IMR-90 (cell line): ENCODE data around the gene EIF4B.

Experiments used
- BHLHE40 ChIP-seq: fragments of 150-350 bp; IDR thresholded peaks from 2 replicates; pipeline ENCODE4 v1.6.1; 2016; ENCODE audit warnings: mild to moderate bottlenecking, low read depth, low read length
- CHD1 ChIP-seq: IDR thresholded peaks from 2 replicates; pipeline ENCODE4 v1.6.1; 2012; ENCODE audit warnings: low read depth, low read length, improper control_type of control experiment
- FOS ChIP-seq: fragments of 150-350 bp; IDR thresholded peaks from 2 replicates; pipeline ENCODE4 v1.6.1; 2016; ENCODE audit warnings: low read depth, low read length
- MAFK ChIP-seq: IDR thresholded peaks from 2 replicates; pipeline ENCODE4 v1.6.1; 2012; ENCODE audit warnings: low read depth, low read length, improper control_type of control experiment
- MAZ ChIP-seq: IDR thresholded peaks from 2 replicates; pipeline ENCODE4 v1.6.1; 2012; ENCODE audit warnings: low read depth, mild to moderate bottlenecking, low read length, improper control_type of control experiment, moderate library complexity, borderline replicate concordance
- MXI1 ChIP-seq: IDR thresholded peaks from 2 replicates; pipeline ENCODE4 v1.6.1; 2012; ENCODE audit warnings: low read depth, mild to moderate bottlenecking, low read length, moderate library complexity, borderline replicate concordance
- NFE2L2 ChIP-seq: fragments of 150-350 bp; IDR thresholded peaks from 2 replicates; pipeline ENCODE4 v1.6.1; 2016; ENCODE audit warnings: low read depth, mild to moderate bottlenecking, low read length
- POLR2A ChIP-seq: IDR thresholded peaks from 2 replicates; pipeline ENCODE4 v1.6.1; 2012; ENCODE audit warnings: mild to moderate bottlenecking, low read depth, low read length
- RAD21 ChIP-seq: IDR thresholded peaks from 2 replicates; pipeline ENCODE4 v1.6.1; 2012; ENCODE audit warnings: low read length, improper control_type of control experiment
- TF ChIP-seq, protein P1 (sequence below): conservative IDR thresholded peaks from 2 replicates; pipeline ENCODE4 v1.5.1; 2012; ENCODE audit warnings: mild to moderate bottlenecking, low read depth, low read length, improper control_type of control experiment
- TF ChIP-seq, protein P2 (sequence below): fragments of 150-350 bp; IDR thresholded peaks from 2 replicates; pipeline ENCODE4 v1.6.1; 2017; ENCODE audit warnings: mild to moderate bottlenecking, antibody characterized with exemption, low read length, low read depth
- TF ChIP-seq, protein P3 (sequence below): fragments of 150-350 bp; IDR thresholded peaks from 2 replicates; pipeline ENCODE4 v1.6.1; 2016; ENCODE audit warnings: low read depth, mild to moderate bottlenecking, low read length, moderate library complexity, borderline replicate concordance

DNA sequence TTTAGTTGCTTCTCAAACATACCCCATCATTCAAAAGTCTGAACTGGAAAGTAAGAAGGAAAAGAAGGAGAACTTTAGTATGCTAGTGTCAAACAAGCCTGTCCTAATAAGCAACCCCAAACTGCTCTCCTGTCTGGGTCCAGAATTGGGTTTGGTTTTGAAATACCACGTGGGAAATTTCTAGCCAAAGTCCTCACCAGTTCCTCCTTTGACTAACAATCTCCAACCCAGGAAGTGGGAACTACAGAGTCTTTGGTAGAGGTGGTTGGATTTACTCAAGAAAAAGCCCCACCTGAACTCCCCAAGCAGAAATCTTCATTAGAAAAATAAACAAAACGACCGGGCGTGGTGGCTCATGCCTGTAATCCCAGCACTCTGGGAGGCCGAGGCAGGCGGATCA lies 17.4 kb upstream of the EIF4B start:
- TF ChIP-seq NFE2L2 (no peak), POLR2A (no peak), MAZ (no peak), MXI1 (no peak), CHD1 (no peak), FOS (no peak), RAD21 (no peak), BHLHE40 (no peak), MAFK (no peak)
- TF ChIP-seq, protein P1, sequence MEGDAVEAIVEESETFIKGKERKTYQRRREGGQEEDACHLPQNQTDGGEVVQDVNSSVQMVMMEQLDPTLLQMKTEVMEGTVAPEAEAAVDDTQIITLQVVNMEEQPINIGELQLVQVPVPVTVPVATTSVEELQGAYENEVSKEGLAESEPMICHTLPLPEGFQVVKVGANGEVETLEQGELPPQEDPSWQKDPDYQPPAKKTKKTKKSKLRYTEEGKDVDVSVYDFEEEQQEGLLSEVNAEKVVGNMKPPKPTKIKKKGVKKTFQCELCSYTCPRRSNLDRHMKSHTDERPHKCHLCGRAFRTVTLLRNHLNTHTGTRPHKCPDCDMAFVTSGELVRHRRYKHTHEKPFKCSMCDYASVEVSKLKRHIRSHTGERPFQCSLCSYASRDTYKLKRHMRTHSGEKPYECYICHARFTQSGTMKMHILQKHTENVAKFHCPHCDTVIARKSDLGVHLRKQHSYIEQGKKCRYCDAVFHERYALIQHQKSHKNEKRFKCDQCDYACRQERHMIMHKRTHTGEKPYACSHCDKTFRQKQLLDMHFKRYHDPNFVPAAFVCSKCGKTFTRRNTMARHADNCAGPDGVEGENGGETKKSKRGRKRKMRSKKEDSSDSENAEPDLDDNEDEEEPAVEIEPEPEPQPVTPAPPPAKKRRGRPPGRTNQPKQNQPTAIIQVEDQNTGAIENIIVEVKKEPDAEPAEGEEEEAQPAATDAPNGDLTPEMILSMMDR = no peak
- TF ChIP-seq, protein P2, sequence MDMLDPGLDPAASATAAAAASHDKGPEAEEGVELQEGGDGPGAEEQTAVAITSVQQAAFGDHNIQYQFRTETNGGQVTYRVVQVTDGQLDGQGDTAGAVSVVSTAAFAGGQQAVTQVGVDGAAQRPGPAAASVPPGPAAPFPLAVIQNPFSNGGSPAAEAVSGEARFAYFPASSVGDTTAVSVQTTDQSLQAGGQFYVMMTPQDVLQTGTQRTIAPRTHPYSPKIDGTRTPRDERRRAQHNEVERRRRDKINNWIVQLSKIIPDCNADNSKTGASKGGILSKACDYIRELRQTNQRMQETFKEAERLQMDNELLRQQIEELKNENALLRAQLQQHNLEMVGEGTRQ = no peak
- TF ChIP-seq, protein P3, sequence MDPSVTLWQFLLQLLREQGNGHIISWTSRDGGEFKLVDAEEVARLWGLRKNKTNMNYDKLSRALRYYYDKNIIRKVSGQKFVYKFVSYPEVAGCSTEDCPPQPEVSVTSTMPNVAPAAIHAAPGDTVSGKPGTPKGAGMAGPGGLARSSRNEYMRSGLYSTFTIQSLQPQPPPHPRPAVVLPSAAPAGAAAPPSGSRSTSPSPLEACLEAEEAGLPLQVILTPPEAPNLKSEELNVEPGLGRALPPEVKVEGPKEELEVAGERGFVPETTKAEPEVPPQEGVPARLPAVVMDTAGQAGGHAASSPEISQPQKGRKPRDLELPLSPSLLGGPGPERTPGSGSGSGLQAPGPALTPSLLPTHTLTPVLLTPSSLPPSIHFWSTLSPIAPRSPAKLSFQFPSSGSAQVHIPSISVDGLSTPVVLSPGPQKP = no peak
